ENCODE results near the gene IFITM1. TPM values are rescaled to one million over a fixed set of nuclear protein-coding genes. Genes with fewer than 3 reads are reported as not detected.

The IFITM1 gene
- total and polyA plus RNA-seq, 9 of the 15 experiments (the other 6 are each of a cell fraction or from before 2014, with no cell fraction given), result 691 to 5,579 (median 974) TPM

DNA sequence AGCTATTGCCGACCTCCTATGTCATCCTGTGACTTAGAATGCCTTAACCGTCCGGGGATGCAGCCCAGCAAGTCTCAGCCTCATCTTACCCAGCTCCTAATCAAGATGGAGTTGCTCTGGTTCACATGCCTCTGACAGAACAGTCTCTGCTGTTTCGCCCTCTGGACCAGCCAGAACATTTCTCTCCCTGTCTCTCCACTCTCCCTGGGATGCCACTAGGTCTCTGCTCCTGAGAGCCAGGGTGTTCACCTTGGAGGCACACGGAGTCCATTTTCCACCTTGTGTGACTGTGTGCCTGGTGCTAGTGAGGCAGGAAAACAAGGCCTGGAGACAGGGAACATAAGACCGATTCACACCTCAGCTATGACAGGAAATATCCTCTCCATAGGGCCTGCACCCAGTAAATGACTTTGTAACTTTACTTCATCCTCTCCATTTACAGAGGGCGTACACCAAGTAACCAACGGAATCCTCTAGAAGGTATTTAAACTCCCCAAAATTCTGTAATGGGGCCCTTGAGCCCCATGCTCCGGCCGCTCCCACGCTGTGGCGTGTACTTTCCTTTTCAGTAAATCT is 38.7 kb downstream of the IFITM1 start (continued):
- TF ChIP-seq, protein P1, sequence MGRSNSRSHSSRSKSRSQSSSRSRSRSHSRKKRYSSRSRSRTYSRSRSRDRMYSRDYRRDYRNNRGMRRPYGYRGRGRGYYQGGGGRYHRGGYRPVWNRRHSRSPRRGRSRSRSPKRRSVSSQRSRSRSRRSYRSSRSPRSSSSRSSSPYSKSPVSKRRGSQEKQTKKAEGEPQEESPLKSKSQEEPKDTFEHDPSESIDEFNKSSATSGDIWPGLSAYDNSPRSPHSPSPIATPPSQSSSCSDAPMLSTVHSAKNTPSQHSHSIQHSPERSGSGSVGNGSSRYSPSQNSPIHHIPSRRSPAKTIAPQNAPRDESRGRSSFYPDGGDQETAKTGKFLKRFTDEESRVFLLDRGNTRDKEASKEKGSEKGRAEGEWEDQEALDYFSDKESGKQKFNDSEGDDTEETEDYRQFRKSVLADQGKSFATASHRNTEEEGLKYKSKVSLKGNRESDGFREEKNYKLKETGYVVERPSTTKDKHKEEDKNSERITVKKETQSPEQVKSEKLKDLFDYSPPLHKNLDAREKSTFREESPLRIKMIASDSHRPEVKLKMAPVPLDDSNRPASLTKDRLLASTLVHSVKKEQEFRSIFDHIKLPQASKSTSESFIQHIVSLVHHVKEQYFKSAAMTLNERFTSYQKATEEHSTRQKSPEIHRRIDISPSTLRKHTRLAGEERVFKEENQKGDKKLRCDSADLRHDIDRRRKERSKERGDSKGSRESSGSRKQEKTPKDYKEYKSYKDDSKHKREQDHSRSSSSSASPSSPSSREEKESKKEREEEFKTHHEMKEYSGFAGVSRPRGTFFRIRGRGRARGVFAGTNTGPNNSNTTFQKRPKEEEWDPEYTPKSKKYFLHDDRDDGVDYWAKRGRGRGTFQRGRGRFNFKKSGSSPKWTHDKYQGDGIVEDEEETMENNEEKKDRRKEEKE (IDR thresholded peaks at IDR 0.05; ENCODE audit: borderline replicate concordance in 1 of 2, control insufficient read depth in 1 of 2, low read depth in 2 of 2, low read length in 1 of 2), result no peak
- TF ChIP-seq CXXC5 (CRISPR knock-in tag; IDR thresholded peaks at IDR 0.05) (peak; percentile 97), U2AF1 (optimal IDR thresholded peaks at IDR 0.05; ENCODE audit: low read depth, low read length) (no peak), MXI1 (IDR thresholded peaks at IDR 0.05; ENCODE audit: low read depth, low read length) (no peak), SIRT6 (IDR thresholded peaks at IDR 0.05; ENCODE audit: low read depth, low read length) (no peak), RBM34 (IDR thresholded peaks at IDR 0.05; ENCODE audit: borderline replicate concordance, insufficient read depth, low read length) (no peak)
- TF ChIP-seq, protein P2, sequence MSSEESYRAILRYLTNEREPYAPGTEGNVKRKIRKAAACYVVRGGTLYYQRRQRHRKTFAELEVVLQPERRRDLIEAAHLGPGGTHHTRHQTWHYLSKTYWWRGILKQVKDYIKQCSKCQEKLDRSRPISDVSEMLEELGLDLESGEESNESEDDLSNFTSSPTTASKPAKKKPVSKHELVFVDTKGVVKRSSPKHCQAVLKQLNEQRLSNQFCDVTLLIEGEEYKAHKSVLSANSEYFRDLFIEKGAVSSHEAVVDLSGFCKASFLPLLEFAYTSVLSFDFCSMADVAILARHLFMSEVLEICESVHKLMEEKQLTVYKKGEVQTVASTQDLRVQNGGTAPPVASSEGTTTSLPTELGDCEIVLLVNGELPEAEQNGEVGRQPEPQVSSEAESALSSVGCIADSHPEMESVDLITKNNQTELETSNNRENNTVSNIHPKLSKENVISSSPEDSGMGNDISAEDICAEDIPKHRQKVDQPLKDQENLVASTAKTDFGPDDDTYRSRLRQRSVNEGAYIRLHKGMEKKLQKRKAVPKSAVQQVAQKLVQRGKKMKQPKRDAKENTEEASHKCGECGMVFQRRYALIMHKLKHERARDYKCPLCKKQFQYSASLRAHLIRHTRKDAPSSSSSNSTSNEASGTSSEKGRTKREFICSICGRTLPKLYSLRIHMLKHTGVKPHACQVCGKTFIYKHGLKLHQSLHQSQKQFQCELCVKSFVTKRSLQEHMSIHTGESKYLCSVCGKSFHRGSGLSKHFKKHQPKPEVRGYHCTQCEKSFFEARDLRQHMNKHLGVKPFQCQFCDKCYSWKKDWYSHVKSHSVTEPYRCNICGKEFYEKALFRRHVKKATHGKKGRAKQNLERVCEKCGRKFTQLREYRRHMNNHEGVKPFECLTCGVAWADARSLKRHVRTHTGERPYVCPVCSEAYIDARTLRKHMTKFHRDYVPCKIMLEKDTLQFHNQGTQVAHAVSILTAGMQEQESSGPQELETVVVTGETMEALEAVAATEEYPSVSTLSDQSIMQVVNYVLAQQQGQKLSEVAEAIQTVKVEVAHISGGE (CRISPR knock-in tag; IDR thresholded peaks at IDR 0.05), result peak in 1 of 3 experiments; percentile 40; a peak in 1 of 6 replicates
- TF ChIP-seq, protein P3, sequence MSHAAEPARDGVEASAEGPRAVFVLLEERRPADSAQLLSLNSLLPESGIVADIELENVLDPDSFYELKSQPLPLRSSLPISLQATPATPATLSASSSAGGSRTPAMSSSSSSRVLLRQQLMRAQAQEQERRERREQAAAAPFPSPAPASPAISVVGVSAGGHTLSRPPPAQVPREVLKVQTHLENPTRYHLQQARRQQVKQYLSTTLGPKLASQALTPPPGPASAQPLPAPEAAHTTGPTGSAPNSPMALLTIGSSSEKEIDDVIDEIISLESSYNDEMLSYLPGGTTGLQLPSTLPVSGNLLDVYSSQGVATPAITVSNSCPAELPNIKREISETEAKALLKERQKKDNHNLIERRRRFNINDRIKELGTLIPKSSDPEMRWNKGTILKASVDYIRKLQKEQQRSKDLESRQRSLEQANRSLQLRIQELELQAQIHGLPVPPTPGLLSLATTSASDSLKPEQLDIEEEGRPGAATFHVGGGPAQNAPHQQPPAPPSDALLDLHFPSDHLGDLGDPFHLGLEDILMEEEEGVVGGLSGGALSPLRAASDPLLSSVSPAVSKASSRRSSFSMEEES (CRISPR knock-in tag; IDR thresholded peaks at IDR 0.05), result peak; percentile 67

All from K562 (cell line).